Ovary (tissue), 3 donors: ENCODE results near the gene TTC31.

Experiments
- POLR2A ChIP-seq: fragments of 450-650 bp; IDR thresholded peaks from one replicate; pipeline ENCODE4 v1.6.1; 2017; ENCODE audit warnings: antibody characterized with exemption, mild to moderate bottlenecking, moderate library complexity
- TF ChIP-seq, protein P1 (sequence below), 3 donors: fragments of 450-650 bp in 2 of 3; fragments of 200-600 bp in 1 of 3; IDR thresholded peaks; one replicate each; pipeline versions ENCODE4 v1.5.1 to v1.8.0; 2016 to 2022; ENCODE audit warnings: antibody characterized with exemption in 3 of 3, mild to moderate bottlenecking in 1 of 3
- donor health status: DM: no; HTN: no; CAD: no.

DNA sequence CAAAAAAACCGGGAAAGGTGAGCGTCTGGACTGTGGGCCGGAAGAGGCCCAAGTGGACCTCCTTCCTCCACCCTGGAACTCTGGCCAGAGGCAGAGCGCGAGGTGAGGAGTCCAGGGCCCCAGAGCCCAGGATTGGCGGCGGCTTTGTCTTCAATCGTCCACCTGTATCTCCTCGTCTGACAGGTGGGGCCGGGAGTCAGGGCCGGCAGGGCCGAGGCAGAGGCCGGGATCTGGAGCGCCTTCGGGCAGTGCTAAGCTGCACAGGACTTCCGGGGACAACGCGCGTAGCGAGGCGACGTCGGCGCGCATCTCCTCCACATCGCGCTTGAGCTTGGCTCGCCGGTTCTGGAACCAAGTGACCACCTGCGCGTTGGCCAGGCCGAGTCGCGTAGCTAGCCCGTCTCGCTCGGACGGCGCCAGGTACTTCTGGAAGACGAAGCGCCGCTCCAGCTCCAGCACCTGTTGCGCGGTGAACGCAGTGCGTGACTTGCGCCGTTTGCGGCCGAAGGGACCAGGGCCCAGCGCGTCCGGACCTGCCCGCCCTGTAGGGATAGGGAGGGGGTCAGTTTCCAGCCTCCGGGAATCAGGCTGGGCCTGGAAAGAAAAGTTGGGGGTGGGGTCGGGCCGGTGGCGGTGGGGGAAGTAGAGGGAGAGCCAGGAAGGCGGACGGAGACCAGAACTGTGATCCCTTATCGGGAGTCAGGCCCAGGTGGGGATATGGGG lies 15.1 kb downstream of the TTC31 start:
- TF ChIP-seq, protein P1, sequence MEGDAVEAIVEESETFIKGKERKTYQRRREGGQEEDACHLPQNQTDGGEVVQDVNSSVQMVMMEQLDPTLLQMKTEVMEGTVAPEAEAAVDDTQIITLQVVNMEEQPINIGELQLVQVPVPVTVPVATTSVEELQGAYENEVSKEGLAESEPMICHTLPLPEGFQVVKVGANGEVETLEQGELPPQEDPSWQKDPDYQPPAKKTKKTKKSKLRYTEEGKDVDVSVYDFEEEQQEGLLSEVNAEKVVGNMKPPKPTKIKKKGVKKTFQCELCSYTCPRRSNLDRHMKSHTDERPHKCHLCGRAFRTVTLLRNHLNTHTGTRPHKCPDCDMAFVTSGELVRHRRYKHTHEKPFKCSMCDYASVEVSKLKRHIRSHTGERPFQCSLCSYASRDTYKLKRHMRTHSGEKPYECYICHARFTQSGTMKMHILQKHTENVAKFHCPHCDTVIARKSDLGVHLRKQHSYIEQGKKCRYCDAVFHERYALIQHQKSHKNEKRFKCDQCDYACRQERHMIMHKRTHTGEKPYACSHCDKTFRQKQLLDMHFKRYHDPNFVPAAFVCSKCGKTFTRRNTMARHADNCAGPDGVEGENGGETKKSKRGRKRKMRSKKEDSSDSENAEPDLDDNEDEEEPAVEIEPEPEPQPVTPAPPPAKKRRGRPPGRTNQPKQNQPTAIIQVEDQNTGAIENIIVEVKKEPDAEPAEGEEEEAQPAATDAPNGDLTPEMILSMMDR (IDR thresholded peaks at IDR 0.05), result no peak
- TF ChIP-seq POLR2A, result no peak
